PC-9 (cell line): ENCODE measurements around the gene LMAN2. TPM values are rescaled to one million over a fixed set of nuclear protein-coding genes. Genes with fewer than 3 reads are reported as not detected.
A peak's percentile ranks its signal among the peaks of the same experiment; 100 is the strongest.

Experiments
- BruUV-seq: library from RNA; stranded (reverse); fragments of 400-500 nt; replicated peaks from 2 replicates; lab custom pipeline; 2021; lab: Mats Ljungman, UMichigan
- CTCF ChIA-PET: fragments of 300-600 bp; sonication (Branson Sonifier 250); formaldehyde crosslinking; loops from one replicate; lab custom pipeline; 2022; ENCODE audit warnings: antibody characterized with exemption; lab: Charles Lee
- POLR2A ChIA-PET: fragments of 300-600 bp; sonication (Branson Sonifier 250); formaldehyde crosslinking; loops from one replicate; lab custom pipeline; 2022; ENCODE audit warnings: antibody characterized with exemption; ENCODE audit not compliant: unreplicated experiment; lab: Charles Lee
- DNase-seq, 2 experiments: peaks; one replicate each; pipeline versions ENCODE4 v3.0.0 to v3.0.0-alpha.2; 2015 to 2022; ENCODE audit warnings: mixed read lengths in 1 of 2
- H2AFZ ChIP-seq: fragments of 200-600 bp; sonication (generic); 2 replicates; pipeline ENCODE4 v1.8.1; 2017; ENCODE audit warnings: antibody characterized with exemption
- H3F3A ChIP-seq: fragments of 200-600 bp; sonication (generic); 2 replicates; pipeline ENCODE4 v1.8.1; 2017; ENCODE audit warnings: antibody characterized with exemption, mild to moderate bottlenecking, low read depth; ENCODE audit not compliant: insufficient read depth
- H3K27ac ChIP-seq: fragments of 200-600 bp; sonication (generic); 2 replicates; pipeline ENCODE4 v1.6.1; 2016; ENCODE audit warnings: mixed run types
- H3K27me3 ChIP-seq: fragments of 200-600 bp; sonication (generic); 2 replicates; pipeline ENCODE4 v1.6.1; 2016; ENCODE audit warnings: low read depth, mixed run types; ENCODE audit not compliant: insufficient read depth
- H3K36me3 ChIP-seq: fragments of 200-600 bp; sonication (generic); 2 replicates; pipeline ENCODE4 v1.6.1; 2016; ENCODE audit warnings: low read depth, mixed run types
- H3K4me1 ChIP-seq: fragments of 200-600 bp; sonication (generic); replicated peaks from 2 replicates; pipeline ENCODE4 v1.6.1; 2016; ENCODE audit warnings: mixed run types; ENCODE audit not compliant: insufficient read depth
- H3K4me2 ChIP-seq: fragments of 200-600 bp; sonication (generic); 2 replicates; pipeline ENCODE4 v1.6.1; 2017; ENCODE audit warnings: mixed run types
- H3K4me3 ChIP-seq: fragments of 200-600 bp; sonication (generic); 2 replicates; pipeline ENCODE4 v1.6.1; 2016; ENCODE audit warnings: mixed run types
- H3K79me2 ChIP-seq: fragments of 200-600 bp; sonication (generic); 2 replicates; pipeline ENCODE4 v1.6.1; 2017; ENCODE audit warnings: low read depth, mixed run types
- H3K9me2 ChIP-seq: fragments of 200-600 bp; sonication (generic); 2 replicates; pipeline ENCODE4 v1.8.1; 2017; ENCODE audit warnings: mild to moderate bottlenecking; ENCODE audit not compliant: insufficient read depth
- H3K9me3 ChIP-seq: fragments of 200-600 bp; sonication (generic); 2 replicates; pipeline ENCODE4 v1.8.1; 2016; ENCODE audit warnings: low read depth; ENCODE audit not compliant: insufficient read depth
- H4K20me1 ChIP-seq: fragments of 200-600 bp; sonication (generic); 2 replicates; pipeline ENCODE4 v1.8.1; 2017; ENCODE audit not compliant: insufficient read depth
- EZH2 ChIP-seq: fragments of 200-600 bp; sonication (generic); IDR thresholded peaks from 2 replicates; pipeline ENCODE4 v1.8.0; 2017; ENCODE audit warnings: antibody characterized with exemption, low read depth
- intact Hi-C: fragments of 100-400 bp; cut with micrococcal nuclease; formaldehyde crosslinking; loops from one replicate; pipeline ENCODE4 v1.10.0; 2022; ENCODE audit not compliant: unreplicated experiment
- total RNA-seq: library from RNA; stranded (reverse); gene quantifications from 2 replicates; pipeline ENCODE4 v1.2.3, GENCODE V29; 2021
- TF ChIP-seq, protein P1 (sequence below): fragments of 200-600 bp; sonication (generic); conservative IDR thresholded peaks from 2 replicates; pipeline ENCODE4 v1.6.1; 2017; ENCODE audit warnings: mixed run types, antibody characterized with exemption, mild to moderate bottlenecking, moderate library complexity

LMAN2 gene
- total RNA-seq, 1 experiment from 2014 or later: 153 TPM

DNA sequence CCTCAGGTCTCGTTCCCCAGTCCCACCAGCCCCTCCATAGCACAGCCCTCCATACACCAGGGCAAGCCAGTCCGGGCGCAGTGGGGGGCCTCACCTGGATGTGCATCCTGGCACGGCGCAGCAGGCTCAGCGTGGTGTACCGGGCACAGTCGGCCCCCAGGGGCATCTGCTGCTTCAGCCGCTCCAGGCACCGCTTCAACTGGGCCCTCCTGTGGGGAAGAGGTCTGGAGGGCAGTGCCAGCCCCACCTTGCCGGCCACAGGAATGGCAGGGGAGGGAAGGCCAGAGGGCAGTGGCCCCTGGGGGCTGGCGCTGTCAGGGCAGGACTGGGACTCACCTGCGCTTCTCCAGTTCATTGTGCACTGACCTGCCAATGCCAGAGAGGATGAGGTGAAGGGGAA, 41.1 kb downstream of the LMAN2 start:
- no peak overlapping the region for H3K4me3 ChIP-seq
- peaks cover 8% of the 10 kb centered on the region for H3K79me2 ChIP-seq
- H3K27ac ChIP-seq: no peak overlapping the region
- peaks cover 9% of the 10 kb centered on the region for H4K20me1 ChIP-seq
- peaks cover 34% of the 10 kb centered on the region; the same call in 1 of the 2 replicates for H3F3A ChIP-seq
- H3K27me3 ChIP-seq: no peaks in the 10 kb centered on the region
- H3K36me3 ChIP-seq: peaks cover 3% of the 10 kb centered on the region; the same call in 1 of the 2 replicates
- H3K9me3 ChIP-seq: no peaks in the 10 kb centered on the region
- intact Hi-C loops: no loop called here
- ChIA-PET CTCF (interaction anchor here (0.6 to 1.6 kb wide), 9 partner anchors 9 to 158 kb away, joined by 3 to 11 read pairs (median 3); partner anchors contain the start of genes GRK6 and SLC34A1), POLR2A (interaction anchor here (1.1 kb wide), 1 partner anchor 115 kb away, joined by 4 read pairs; no protein-coding TSS in a partner anchor)
- no peak overlapping the region for H2AFZ ChIP-seq
- TF ChIP-seq, protein P1, sequence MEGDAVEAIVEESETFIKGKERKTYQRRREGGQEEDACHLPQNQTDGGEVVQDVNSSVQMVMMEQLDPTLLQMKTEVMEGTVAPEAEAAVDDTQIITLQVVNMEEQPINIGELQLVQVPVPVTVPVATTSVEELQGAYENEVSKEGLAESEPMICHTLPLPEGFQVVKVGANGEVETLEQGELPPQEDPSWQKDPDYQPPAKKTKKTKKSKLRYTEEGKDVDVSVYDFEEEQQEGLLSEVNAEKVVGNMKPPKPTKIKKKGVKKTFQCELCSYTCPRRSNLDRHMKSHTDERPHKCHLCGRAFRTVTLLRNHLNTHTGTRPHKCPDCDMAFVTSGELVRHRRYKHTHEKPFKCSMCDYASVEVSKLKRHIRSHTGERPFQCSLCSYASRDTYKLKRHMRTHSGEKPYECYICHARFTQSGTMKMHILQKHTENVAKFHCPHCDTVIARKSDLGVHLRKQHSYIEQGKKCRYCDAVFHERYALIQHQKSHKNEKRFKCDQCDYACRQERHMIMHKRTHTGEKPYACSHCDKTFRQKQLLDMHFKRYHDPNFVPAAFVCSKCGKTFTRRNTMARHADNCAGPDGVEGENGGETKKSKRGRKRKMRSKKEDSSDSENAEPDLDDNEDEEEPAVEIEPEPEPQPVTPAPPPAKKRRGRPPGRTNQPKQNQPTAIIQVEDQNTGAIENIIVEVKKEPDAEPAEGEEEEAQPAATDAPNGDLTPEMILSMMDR: no peak
- TF ChIP-seq EZH2: no peak
- BruUV-seq: no TSS peak
- peak in 1 of 2 experiments; percentile 25 for DNase-seq
- H3K9me2 ChIP-seq: no peaks in the 10 kb centered on the region
- peak overlapping the region; percentile 1; the same call in 1 of the 2 replicates for H3K4me2 ChIP-seq
- peaks cover 11% of the 10 kb centered on the region; the same call in 1 of the 2 replicates for H3K4me1 ChIP-seq

DNA sequence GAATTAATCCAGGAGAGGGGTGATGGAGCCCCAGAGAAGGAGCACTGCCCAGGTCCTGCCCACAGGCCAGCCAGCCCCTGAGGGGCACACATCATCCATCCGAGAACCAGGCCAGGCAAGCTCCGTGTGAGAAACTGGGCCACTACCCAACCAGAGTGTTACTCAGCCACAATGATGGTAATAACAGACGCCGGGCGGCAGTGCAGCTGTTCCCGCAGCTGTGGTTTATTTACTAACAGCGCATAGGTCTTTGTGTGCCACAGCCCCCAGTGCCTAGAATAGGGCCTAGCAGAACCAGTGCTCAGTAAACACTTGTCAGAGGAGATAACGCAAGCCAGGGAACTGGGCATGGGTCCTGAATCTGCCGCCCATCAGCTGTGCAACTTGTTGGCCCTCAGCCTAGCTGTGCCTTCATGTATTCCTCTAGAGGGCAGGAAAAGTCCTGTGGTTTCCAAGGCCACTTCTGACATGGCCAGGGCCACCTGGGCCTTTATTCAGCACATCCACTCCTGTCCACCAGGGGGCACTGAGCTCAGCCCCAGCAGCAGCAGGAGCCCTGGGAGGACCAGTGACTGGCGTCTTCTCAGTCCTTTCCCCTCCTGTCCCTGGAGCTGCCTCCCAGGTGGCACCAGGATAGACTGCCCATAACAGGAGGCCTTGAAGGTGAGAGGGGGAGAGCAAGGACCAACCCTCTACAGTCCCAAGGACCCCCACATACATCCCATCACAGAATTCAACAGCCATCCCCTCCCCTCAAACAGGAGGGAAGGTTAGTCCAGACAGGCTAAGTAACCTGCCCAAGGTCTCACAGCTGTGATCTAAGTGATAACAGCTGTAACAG, 41.9 kb downstream of the LMAN2 start:
- Histone ChIP-seq H3K9me2 (no peaks in the 10 kb centered on the region), H3K79me2 (peaks cover 16% of the 10 kb centered on the region), H3K4me3 (no peak overlapping the region), H3K9me3 (no peaks in the 10 kb centered on the region), H3K4me2 (peak overlapping the region; percentile 1; the same call in 1 of the 2 replicates), H3K27me3 (no peaks in the 10 kb centered on the region), H3K27ac (no peak overlapping the region), H2AFZ (no peak overlapping the region), H4K20me1 (peaks cover 16% of the 10 kb centered on the region), H3K4me1 (peaks cover 19% of the 10 kb centered on the region), H3F3A (peaks cover 42% of the 10 kb centered on the region; the same call in 1 of the 2 replicates), H3K36me3 (peaks cover 3% of the 10 kb centered on the region; the same call in 1 of the 2 replicates)
- CTCF ChIA-PET: interaction anchor here (0.6 to 1.6 kb wide), 12 partner anchors 10 to 643 kb away, joined by 3 to 11 read pairs (median 3); partner anchors contain the start of genes GRK6, PDLIM7 and SLC34A1
- POLR2A ChIA-PET: interaction anchor here (0.5 to 1.1 kb wide), 3 partner anchors 116 to 210 kb away, joined by 4 to 16 read pairs (median 4); no protein-coding TSS in a partner anchor
- intact Hi-C loops: no loop called here
- BruUV-seq: no TSS peak
- DNase-seq: peak; percentile 69 to 83
- TF ChIP-seq, protein P1: peak; percentile 92
- no peak for TF ChIP-seq EZH2

DNA sequence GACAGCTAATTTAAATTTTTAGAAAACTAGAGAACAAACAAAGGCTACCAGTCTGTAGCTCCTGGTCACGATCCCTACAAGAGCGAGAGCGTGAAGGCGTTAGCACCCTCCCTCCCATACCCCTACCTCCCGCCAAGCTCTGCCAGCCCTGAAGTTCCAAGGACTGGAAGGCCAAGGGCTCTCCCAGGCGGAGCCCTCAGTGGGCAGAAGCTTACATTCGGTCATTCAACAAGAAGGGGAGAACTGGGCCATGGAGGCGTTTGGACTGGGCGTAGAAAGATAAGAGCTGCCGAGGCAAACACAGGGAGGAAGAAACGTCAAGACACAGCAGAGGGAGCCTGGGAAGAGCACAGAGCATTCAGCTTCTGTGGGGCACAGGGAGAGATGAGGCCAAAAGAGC, 42.7 kb downstream of the LMAN2 start:
- no peaks in the 10 kb centered on the region for H3K27me3 ChIP-seq
- intact Hi-C loops: no loop called here
- H3K9me2 ChIP-seq: no peaks in the 10 kb centered on the region
- peaks cover 24% of the 10 kb centered on the region for H3K79me2 ChIP-seq
- H3K4me1 ChIP-seq: peaks cover 20% of the 10 kb centered on the region
- H3F3A ChIP-seq: peaks cover 45% of the 10 kb centered on the region; the same call in 1 of the 2 replicates
- DNase-seq: no peak
- peaks cover 3% of the 10 kb centered on the region; the same call in 1 of the 2 replicates for H3K36me3 ChIP-seq
- H4K20me1 ChIP-seq: peaks cover 16% of the 10 kb centered on the region
- H3K4me3 ChIP-seq: no peak overlapping the region
- ChIA-PET CTCF (interaction anchor here (0.6 to 1.5 kb wide), 3 partner anchors 62 to 642 kb away, joined by 4 to 7 read pairs (median 6); no protein-coding TSS in a partner anchor), POLR2A (interaction anchor here (0.6 kb wide), 1 partner anchor 43 kb away, joined by 8 read pairs; the partner anchor contains the start of gene LMAN2)
- TF ChIP-seq, protein P1: no peak
- TF ChIP-seq EZH2: no peak
- H2AFZ ChIP-seq: no peak overlapping the region
- BruUV-seq: no TSS peak
- no peaks in the 10 kb centered on the region for H3K9me3 ChIP-seq
- no peak overlapping the region for H3K27ac ChIP-seq
- no peak overlapping the region for H3K4me2 ChIP-seq
